Hepatocyte (in vitro differentiated cells): ENCODE data around the gene FABP7. TPM values are rescaled to one million over a fixed set of nuclear protein-coding genes. Genes with fewer than 3 reads are reported as not detected.

Source experiments
- DNase-seq: peaks from one replicate; pipeline ENCODE4 v3.0.0-alpha.2; 2016; ENCODE audit warnings: low spot score
- H2AFZ ChIP-seq: fragments of 200-600 bp; sonication (generic); 2 replicates; pipeline ENCODE4 v1.6.0; 2016; ENCODE audit warnings: antibody characterized with exemption, mild to moderate bottlenecking
- H3K27ac ChIP-seq: fragments of 200-600 bp; sonication (generic); 2 replicates; pipeline ENCODE4 v1.5.1; 2016; ENCODE audit warnings: mild to moderate bottlenecking
- H3K27me3 ChIP-seq: fragments of 200-600 bp; sonication (generic); 2 replicates; pipeline ENCODE4 v1.6.1; 2016
- H3K36me3 ChIP-seq: fragments of 200-600 bp; sonication (generic); replicated peaks from 2 replicates; pipeline ENCODE4 v1.5.1; 2016; ENCODE audit warnings: low read depth; ENCODE audit not compliant: insufficient read depth
- H3K4me1 ChIP-seq: fragments of 200-600 bp; sonication (generic); 2 replicates; pipeline ENCODE4 v1.5.1; 2016; ENCODE audit warnings: mild to moderate bottlenecking, moderate library complexity; ENCODE audit not compliant: insufficient read depth
- H3K4me2 ChIP-seq: fragments of 200-600 bp; sonication (generic); 2 replicates; pipeline ENCODE4 v1.6.0; 2016
- H3K4me3 ChIP-seq: fragments of 200-600 bp; sonication (generic); 2 replicates; pipeline ENCODE4 v1.5.1; 2016; ENCODE audit warnings: mild to moderate bottlenecking
- H3K79me2 ChIP-seq: fragments of 200-600 bp; sonication (generic); 2 replicates; pipeline ENCODE4 v1.6.0; 2017; ENCODE audit warnings: mild to moderate bottlenecking
- H3K9me2 ChIP-seq: fragments of 200-600 bp; sonication (generic); replicated peaks from 2 replicates; pipeline ENCODE4 v1.6.0; 2017; ENCODE audit warnings: mild to moderate bottlenecking; ENCODE audit not compliant: insufficient read depth
- H3K9me3 ChIP-seq: fragments of 200-600 bp; sonication (generic); 2 replicates; pipeline ENCODE4 v1.5.1; 2016; ENCODE audit warnings: low read depth, mild to moderate bottlenecking
- H4K20me1 ChIP-seq: fragments of 200-600 bp; sonication (generic); 2 replicates; pipeline ENCODE4 v1.6.0; 2016; ENCODE audit warnings: mild to moderate bottlenecking; ENCODE audit not compliant: insufficient read depth, poor library complexity, severe bottlenecking
- CTCF ChIP-seq: fragments of 200-600 bp; sonication (generic); IDR thresholded peaks from 2 replicates; pipeline ENCODE4 v1.5.1; 2016; ENCODE audit warnings: antibody characterized with exemption, mild to moderate bottlenecking; ENCODE audit not compliant: poor library complexity
- EZH2 ChIP-seq: fragments of 200-600 bp; sonication (generic); IDR thresholded peaks from 2 replicates; pipeline ENCODE4 v1.6.1; 2016; ENCODE audit warnings: antibody characterized with exemption, mild to moderate bottlenecking, borderline replicate concordance
- EZH2phosphoT487 ChIP-seq: fragments of 200-600 bp; sonication (generic); IDR thresholded peaks from one replicate; pipeline ENCODE4 v1.6.1; 2018; ENCODE audit warnings: antibody characterized with exemption, mild to moderate bottlenecking, low read depth, moderate library complexity; ENCODE audit not compliant: unreplicated experiment, severe bottlenecking
- WGBS: methylation state at CpG from one replicate; pipeline ENCODE4 v1.1.6; 2016; ENCODE audit warnings: low lambda C conversion rate; ENCODE audit errors: missing lambda C conversion rate; 5-methylcytosine and 5-hydroxymethylcytosine counted together
- polyA plus RNA-seq: library from polyadenylated mRNA; unstranded; fragments of >200 nt; fragmentation: Nextera tagmentation; extraction: Ambion mirVana; gene quantifications from 2 replicates; pipeline ENCODE4 v1.2.1, GENCODE V29; 2016
- total RNA-seq: library from RNA; depleted of rRNA; stranded (reverse); fragments of >200 nt; gene quantifications from 2 replicates; pipeline ENCODE4 v1.2.3, GENCODE V29; 2014

The FABP7 gene
- total and polyA plus RNA-seq, 2 experiments from 2014 or later, result 0.60 TPM; not detected in 1

GRCh38 chr6:122736163-122736562 is 43.4 kb upstream of the FABP7 start:
- H3K4me3 ChIP-seq, result no peak overlapping the region
- H3K4me2 ChIP-seq, result no peak overlapping the region
- H3K36me3 ChIP-seq, result no peaks in the 10 kb centered on the region
- H3K79me2 ChIP-seq, result no peaks in the 10 kb centered on the region
- H4K20me1 ChIP-seq, result no peaks in the 10 kb centered on the region
- H3K4me1 ChIP-seq, result no peaks in the 10 kb centered on the region
- no peak for DNase-seq
- no peak for TF ChIP-seq EZH2
- TF ChIP-seq EZH2phosphoT487, result no peak
- TF ChIP-seq CTCF, result no peak
- no peaks in the 10 kb centered on the region for H3K27me3 ChIP-seq
- H3K9me3 ChIP-seq, result no peaks in the 10 kb centered on the region
- no peaks in the 10 kb centered on the region for H3K9me2 ChIP-seq
- no peak overlapping the region for H2AFZ ChIP-seq
- H3K27ac ChIP-seq, result no peak overlapping the region
- WGBS, result 58% methylated on average over 4 of the region's 4 CpGs

- no peaks in the 10 kb centered on the region for H4K20me1 ChIP-seq
- whole genome bisulfite sequencing, result 48% methylated on average over 3 of the region's 3 CpGs
These were observed 42.9 kb upstream of the FABP7 start for GRCh38 chr6:122736616-122737015.

GRCh38 chr6:122740091-122740490 is 39.4 kb upstream of the FABP7 start:
- 95% methylated on average over 2 of the region's 2 CpGs for WGBS
- Histone ChIP-seq H3K4me3 (no peak overlapping the region), H4K20me1 (no peaks in the 10 kb centered on the region), H2AFZ (no peak overlapping the region), H3K9me3 (no peaks in the 10 kb centered on the region), H3K27me3 (no peaks in the 10 kb centered on the region), H3K9me2 (no peaks in the 10 kb centered on the region), H3K27ac (no peak overlapping the region), H3K4me1 (no peaks in the 10 kb centered on the region), H3K36me3 (no peaks in the 10 kb centered on the region), H3K4me2 (no peak overlapping the region), H3K79me2 (no peaks in the 10 kb centered on the region)
- no peak for DNase-seq
- TF ChIP-seq EZH2, result no peak
- TF ChIP-seq CTCF, result no peak
- no peak for TF ChIP-seq EZH2phosphoT487

More at GRCh38 chr6:122736616-122737015, 42.9 kb upstream of the FABP7 start:
- no peak for DNase-seq
- TF ChIP-seq EZH2phosphoT487 (no peak), EZH2 (no peak), CTCF (no peak)
- no peaks in the 10 kb centered on the region for H3K9me2 ChIP-seq
- no peaks in the 10 kb centered on the region for H3K36me3 ChIP-seq
- no peak overlapping the region for H3K4me2 ChIP-seq
- no peaks in the 10 kb centered on the region for H3K27me3 ChIP-seq
- H3K4me3 ChIP-seq, result no peak overlapping the region
- no peaks in the 10 kb centered on the region for H3K9me3 ChIP-seq
- H2AFZ ChIP-seq, result no peak overlapping the region
- H3K4me1 ChIP-seq, result no peaks in the 10 kb centered on the region
- no peaks in the 10 kb centered on the region for H3K79me2 ChIP-seq
- H3K27ac ChIP-seq, result no peak overlapping the region

- H3K27ac ChIP-seq, result no peak overlapping the region
- no peaks in the 10 kb centered on the region for H3K79me2 ChIP-seq
- H3K4me3 ChIP-seq, result no peak overlapping the region
- H3K9me3 ChIP-seq, result no peaks in the 10 kb centered on the region
- WGBS, result 52% methylated on average over 2 of the region's 2 CpGs
- no peaks in the 10 kb centered on the region for H3K36me3 ChIP-seq
- DNase-seq, result no peak
- no peaks in the 10 kb centered on the region for H3K27me3 ChIP-seq
- H4K20me1 ChIP-seq, result no peaks in the 10 kb centered on the region
- no peak overlapping the region for H3K4me2 ChIP-seq
- H2AFZ ChIP-seq, result no peak overlapping the region
- no peaks in the 10 kb centered on the region for H3K4me1 ChIP-seq
- TF ChIP-seq EZH2 (no peak), CTCF (no peak), EZH2phosphoT487 (no peak)
- H3K9me2 ChIP-seq, result no peaks in the 10 kb centered on the region
These were observed 38.6 kb upstream of the FABP7 start for GRCh38 chr6:122740936-122741335.
